ENCODE measurements around the gene GAB2. TPM values are rescaled to one million over a fixed set of nuclear protein-coding genes. Genes with fewer than 3 reads are reported as not detected.
"Not testable (repeated sequence)": the region's sequence is repeated elsewhere in the genome, so short reads cannot be mapped to it uniquely, and the experiment has no call there.

The GAB2 gene
- total RNA-seq, 2 experiments from 2014 or later, result 23.8 to 29.9 TPM

DNA sequence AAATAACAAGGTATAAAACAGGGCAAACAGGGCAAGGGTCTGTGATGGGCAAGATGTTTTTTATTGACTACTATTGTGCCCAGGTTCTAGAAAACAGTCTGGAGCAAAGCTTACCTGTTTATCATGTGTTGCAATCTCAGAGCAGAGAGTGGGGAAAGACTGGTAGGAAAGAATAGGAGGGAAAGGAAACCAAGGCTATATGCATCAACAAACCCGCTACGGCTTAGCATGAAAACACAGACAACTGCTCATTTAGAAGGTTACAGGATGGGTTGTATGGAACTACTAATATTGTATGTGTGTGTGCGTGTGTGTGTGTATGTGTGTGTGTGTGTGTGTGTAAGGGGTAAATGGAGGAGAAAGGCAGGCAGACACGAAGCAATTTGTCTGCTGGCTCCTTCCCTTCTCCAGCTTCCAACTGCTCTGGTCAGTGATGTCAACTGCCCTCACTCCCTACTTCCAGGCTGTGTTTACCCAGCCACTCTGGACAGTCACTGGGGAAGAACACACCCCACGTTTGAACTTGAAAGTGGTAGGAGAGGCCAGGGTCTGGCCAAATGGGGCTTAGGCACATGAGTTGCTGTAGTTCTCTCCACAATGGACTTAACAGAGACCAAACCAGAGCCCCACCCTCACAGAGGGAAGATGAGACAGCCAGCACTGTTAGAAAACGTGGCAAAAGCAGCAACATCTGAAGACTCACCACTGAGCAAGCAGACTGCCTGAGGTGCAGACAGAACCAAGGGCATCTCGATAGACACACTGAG, 47.0 kb downstream of the GAB2 start:
- Mint-ChIP-seq H3K27ac (no peak overlapping the region), H3K4me1 (no peaks in the 10 kb centered on the region), H3K9me3 (ENCODE audit: low read depth) (no peaks in the 10 kb centered on the region), H3K36me3 (peaks cover 1% of the 10 kb centered on the region), H3K4me3 (no peak overlapping the region), H3K27me3 (no peaks in the 10 kb centered on the region)
- no peak for ATAC-seq
- CTCF ChIA-PET, result no interaction called here
- no peak for DNase-seq

DNA sequence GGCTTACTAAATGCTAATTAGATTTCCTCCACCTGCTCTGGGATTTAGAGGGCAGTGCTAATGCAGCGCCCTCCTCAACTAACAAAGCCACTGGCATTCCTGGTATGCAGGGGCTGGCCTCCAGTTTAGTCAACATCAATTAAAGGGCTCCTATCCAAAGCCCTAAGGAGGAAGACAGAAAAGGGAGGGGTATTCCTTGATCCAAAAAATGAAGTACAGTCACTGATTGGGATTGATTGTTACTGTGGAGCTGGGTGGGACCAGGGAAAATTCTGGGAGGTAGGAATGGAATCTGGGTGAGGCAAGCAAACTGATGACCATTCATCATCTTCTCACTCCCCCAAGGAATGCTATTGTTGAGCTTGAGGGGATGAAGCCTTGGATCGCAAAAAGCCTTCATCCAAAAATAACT, 52.2 kb downstream of the GAB2 start:
- no peak for DNase-seq
- no peaks in the 10 kb centered on the region for H3K9me3 Mint-ChIP-seq (ENCODE audit: low read depth)
- H3K4me3 Mint-ChIP-seq, result no peak overlapping the region
- no peaks in the 10 kb centered on the region for H3K27me3 Mint-ChIP-seq
- no peak for ATAC-seq
- CTCF ChIA-PET, result no interaction called here
- no peaks in the 10 kb centered on the region for H3K36me3 Mint-ChIP-seq
- H3K27ac Mint-ChIP-seq, result no peak overlapping the region
- peaks cover 2% of the 10 kb centered on the region for H3K4me1 Mint-ChIP-seq

DNA sequence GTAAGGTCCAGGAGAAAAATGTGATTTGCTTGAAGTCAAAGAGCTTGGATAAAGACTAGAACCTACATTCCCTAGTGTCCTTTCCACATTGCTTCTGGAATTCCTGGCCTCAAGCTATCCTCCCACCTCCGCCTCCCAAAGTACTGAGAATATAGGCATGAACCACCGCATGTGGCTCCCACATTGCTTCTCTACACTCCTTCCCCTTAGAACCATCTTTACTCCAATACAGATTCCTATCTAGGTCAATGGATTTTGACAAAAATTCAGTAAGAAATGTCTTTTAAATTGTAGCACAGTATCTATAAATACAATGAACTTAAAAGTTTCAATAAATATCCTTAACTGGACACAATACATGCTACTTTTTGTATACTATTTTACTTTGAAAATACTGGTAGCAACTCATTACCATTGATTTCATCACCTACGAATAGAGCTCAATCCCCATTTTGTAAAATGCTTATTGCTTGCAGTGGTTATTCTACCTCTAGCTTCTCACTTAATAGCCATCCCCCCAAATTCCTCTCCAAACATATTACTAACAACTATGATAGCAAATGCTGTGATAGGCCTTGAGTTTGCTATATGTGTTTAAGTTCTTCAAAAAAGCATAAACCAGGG, 53.4 kb downstream of the GAB2 start:
- DNase-seq (no peak), ATAC-seq (no peak)
- Mint-ChIP-seq H3K9me3 (ENCODE audit: low read depth) (no peaks in the 10 kb centered on the region), H3K4me1 (peaks cover 2% of the 10 kb centered on the region), H3K4me3 (no peak overlapping the region), H3K27ac (no peak overlapping the region), H3K36me3 (no peaks in the 10 kb centered on the region), H3K27me3 (no peaks in the 10 kb centered on the region)
- CTCF ChIA-PET, result interaction anchor here (1.1 to 1.4 kb wide), 3 partner anchors 14 to 62 kb away, joined by 3 read pairs; no protein-coding TSS in a partner anchor

DNA sequence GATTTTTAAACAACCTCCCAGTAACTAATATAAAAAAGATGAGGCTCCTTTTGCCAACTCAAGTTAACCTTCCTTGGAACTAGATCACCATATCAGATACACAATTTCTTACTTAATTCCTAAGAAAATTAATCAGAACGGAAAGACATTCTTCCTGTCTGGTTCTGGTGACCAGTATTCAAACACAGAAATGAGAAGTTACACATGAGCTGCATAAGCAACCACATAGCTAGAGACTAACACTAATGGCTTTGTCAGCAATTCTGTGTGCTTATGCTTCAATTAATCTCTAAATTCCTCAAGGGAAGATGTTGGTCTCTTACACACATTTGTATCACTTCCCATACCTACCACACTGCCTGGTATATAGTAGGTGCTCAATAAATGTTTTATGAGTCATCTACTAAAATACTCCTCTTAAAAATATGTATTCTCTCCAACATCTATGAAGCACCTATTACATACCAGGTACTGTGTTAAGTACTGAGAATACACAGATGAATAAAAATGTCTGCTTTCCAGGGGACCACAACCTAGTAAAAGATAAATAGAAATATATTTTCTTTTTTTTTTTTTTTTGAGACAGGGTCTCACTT, 54.5 kb downstream of the GAB2 start:
- H3K4me1 Mint-ChIP-seq, result peaks cover 2% of the 10 kb centered on the region
- CTCF ChIA-PET, result interaction anchor here (0.7 to 1.3 kb wide), 2 partner anchors 43 to 44 kb away, joined by 3 read pairs; no protein-coding TSS in a partner anchor
- H3K4me3 Mint-ChIP-seq, result no peak overlapping the region
- H3K27ac Mint-ChIP-seq, result no peak overlapping the region
- no peak for DNase-seq
- H3K27me3 Mint-ChIP-seq, result no peaks in the 10 kb centered on the region
- ATAC-seq, result no peak
- peaks cover under 1% of the 10 kb centered on the region for H3K36me3 Mint-ChIP-seq
- H3K9me3 Mint-ChIP-seq (ENCODE audit: low read depth), result no peaks in the 10 kb centered on the region

DNA sequence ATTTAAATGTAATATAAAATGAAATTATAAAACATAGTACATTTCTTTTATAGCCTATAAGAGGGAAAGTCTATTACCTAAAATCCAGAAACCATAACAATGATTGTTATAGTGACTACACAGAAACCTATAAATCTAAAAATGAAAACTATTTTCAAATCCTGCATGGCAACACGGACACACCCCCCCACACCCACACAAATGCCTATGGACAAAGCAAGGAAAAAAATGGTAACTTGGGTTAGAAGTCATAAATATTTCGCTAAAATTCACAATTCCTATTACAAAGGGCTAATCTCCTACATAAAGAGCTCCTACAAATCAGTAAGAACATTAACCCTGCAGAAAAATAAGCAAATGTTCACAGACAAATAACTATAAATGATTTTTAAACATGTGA, 56.4 kb downstream of the GAB2 start:
- Mint-ChIP-seq H3K27me3 (no peaks in the 10 kb centered on the region), H3K4me3 (no peak overlapping the region), H3K36me3 (peaks cover 13% of the 10 kb centered on the region), H3K9me3 (ENCODE audit: low read depth) (peaks cover 4% of the 10 kb centered on the region), H3K4me1 (peaks cover 11% of the 10 kb centered on the region), H3K27ac (no peak overlapping the region)
- CTCF ChIA-PET, result no interaction called here
- no peak for ATAC-seq
- no peak for DNase-seq

DNA sequence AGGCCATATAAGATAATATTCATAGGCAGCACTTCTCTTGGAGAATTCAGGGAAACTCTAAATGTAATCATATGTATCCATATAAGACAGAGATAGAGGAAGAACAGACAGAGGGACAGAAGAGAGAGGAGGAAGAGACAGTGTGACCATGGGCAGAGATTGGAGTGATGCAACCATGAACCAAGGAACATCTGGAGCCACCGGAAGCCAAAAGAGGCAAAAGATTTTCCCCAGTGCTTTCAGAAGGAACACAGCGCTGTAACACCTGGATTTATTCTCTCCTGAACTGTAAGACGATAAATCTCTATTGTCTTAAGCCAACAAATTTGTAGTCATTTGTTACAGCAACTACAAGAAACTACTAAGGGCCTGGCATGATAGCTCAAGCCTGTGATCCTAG, 57.7 kb downstream of the GAB2 start:
- CTCF ChIA-PET, result no interaction called here
- no peak for ATAC-seq
- Mint-ChIP-seq H3K4me3 (no peak overlapping the region), H3K27me3 (no peaks in the 10 kb centered on the region), H3K4me1 (peaks cover 15% of the 10 kb centered on the region), H3K27ac (no peak overlapping the region), H3K36me3 (peaks cover 15% of the 10 kb centered on the region), H3K9me3 (ENCODE audit: low read depth) (peaks cover 4% of the 10 kb centered on the region)
- DNase-seq, result no peak

DNA sequence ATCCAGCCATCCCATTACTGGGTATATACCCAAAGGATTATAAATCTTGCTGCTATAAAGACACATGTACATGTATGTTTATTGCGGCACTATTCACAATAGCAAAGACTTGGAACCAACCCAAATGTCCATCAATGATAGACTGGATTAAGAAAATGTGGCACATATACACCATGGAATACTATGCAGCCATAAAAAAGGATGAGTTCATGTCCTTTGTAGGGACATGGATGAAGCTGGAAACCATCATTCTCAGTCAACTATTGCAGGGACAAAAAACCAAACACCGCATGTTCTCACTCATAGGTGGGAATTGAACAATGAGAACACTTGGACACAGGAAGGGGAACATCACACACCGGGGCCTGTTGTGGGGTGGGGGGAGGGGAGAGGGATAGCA, 59.7 kb downstream of the GAB2 start:
- Mint-ChIP-seq H3K4me1 (peaks cover 20% of the 10 kb centered on the region), H3K36me3 (peaks cover 15% of the 10 kb centered on the region)
- CTCF ChIA-PET; ATAC-seq; H3K27me3 Mint-ChIP-seq; H3K4me3 Mint-ChIP-seq; H3K27ac Mint-ChIP-seq; H3K9me3 Mint-ChIP-seq (ENCODE audit: low read depth); DNase-seq: not testable (repeated sequence)

DNA sequence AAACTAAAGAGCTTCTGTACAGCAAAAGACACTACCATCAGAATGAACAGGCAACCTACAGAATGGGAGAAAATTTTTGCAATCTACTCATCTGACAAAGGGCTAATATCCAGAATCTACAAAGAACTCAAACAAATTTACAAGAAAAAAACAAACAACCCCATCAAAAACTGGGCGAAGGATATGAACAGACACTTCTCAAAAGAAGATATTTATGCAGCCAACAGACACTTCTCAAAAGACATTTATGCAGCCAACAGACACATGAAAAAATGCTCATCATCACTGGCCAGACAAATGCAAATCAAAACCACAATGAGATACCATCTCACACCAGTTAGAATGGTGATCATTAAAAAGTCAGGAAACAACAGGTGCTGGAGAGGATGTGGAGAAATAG, 60.2 kb downstream of the GAB2 start:
- DNase-seq; H3K27me3 Mint-ChIP-seq; H3K9me3 Mint-ChIP-seq (ENCODE audit: low read depth); H3K27ac Mint-ChIP-seq; ATAC-seq; H3K4me3 Mint-ChIP-seq; CTCF ChIA-PET: not testable (repeated sequence)
- Mint-ChIP-seq H3K36me3 (peaks cover 15% of the 10 kb centered on the region), H3K4me1 (peaks cover 20% of the 10 kb centered on the region)

DNA sequence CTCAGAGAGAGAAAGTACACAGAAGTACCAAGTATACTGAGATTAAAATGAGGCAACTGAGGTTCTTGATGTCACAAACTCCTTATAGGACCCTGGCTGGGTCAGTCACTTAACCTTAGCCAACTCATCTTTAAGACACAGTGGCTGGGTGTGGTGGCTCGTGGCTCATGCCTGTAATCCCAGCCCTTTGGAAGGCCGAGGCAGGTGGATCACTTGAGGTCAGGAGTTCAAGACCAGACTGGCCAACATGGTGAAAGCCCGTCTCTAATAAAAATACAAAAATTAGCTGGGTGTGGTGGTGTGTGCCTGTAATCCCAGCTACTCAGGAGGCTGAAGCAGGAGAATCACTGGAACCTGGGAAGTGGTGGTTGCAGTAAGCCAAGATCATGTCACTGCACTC, 61.9 kb downstream of the GAB2 start:
- H3K4me3 Mint-ChIP-seq; CTCF ChIA-PET; H3K9me3 Mint-ChIP-seq (ENCODE audit: low read depth); ATAC-seq; H3K27me3 Mint-ChIP-seq; H3K27ac Mint-ChIP-seq; DNase-seq: not testable (repeated sequence)
- peaks cover 15% of the 10 kb centered on the region for H3K36me3 Mint-ChIP-seq
- peaks cover 27% of the 10 kb centered on the region for H3K4me1 Mint-ChIP-seq

DNA sequence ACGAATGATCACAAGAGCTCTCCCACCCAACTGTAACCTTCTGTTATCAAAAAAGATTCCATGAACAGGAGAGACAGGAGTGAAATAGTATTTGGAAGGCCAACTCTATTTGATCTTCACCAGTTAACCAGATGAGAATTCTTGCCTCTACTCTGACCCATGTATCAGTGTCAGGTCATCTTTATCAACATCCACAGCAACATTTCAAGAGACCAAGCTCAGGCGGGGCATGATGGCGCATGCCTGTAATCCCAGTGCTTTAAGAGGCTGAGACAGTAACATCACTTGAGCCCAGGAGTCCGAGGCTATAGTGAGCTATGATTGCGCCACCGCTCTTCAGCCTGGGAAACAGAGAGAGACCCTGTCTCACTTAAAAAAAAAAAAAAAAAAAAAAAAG, 62.3 kb downstream of the GAB2 start:
- Mint-ChIP-seq H3K4me1 (peaks cover 30% of the 10 kb centered on the region), H3K36me3 (peaks cover 15% of the 10 kb centered on the region), H3K4me3 (no peak overlapping the region), H3K9me3 (ENCODE audit: low read depth) (peaks cover 4% of the 10 kb centered on the region), H3K27ac (no peak overlapping the region), H3K27me3 (no peaks in the 10 kb centered on the region)
- CTCF ChIA-PET, result interaction anchor here (0.8 kb wide), 1 partner anchor 10 kb away, joined by 3 read pairs; no protein-coding TSS in a partner anchor
- DNase-seq, result no peak
- ATAC-seq, result no peak

DNA sequence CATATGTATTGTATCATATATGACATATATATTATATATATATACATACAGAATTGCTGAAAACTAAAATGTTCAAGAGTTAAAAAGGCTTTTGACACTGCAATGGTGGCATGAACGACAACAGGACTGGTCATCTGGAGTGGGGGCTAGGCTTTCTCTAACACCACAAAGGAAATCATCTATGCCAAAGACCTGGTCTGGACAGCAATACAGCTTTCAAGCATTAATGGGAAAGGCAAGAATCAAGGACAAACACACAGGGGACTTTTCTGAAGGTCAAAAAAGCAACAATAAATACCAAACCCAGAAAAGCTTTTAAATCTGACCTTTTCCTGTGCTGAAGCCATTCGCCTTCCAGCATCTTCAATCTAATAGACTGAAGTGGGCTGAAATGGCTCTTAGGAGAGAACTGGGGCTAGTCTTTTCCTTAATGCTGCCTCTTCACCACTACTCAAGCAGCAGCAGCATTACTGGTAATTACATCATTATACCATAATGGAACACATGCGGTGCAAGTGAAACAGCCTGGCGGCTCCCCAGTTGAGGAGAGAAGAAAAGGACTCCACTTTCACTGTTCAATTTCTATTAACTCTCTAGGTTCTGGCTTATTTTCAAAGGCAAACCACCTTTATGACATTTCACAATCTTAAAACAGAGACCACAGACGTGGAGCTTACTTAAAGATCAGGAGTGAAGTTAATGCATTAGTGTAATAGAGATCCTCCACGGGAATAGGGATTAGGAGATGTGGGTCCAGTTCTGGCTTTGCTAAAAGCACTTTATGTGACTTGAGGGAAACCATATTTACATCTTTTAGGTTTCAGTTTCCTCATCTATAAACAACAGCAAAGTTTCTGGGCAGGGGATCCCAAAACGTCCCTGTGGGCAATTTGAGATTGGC, 63.0 kb downstream of the GAB2 start:
- H3K4me3 Mint-ChIP-seq, result no peak overlapping the region
- H3K4me1 Mint-ChIP-seq, result peaks cover 37% of the 10 kb centered on the region
- peaks cover 18% of the 10 kb centered on the region for H3K36me3 Mint-ChIP-seq
- H3K9me3 Mint-ChIP-seq (ENCODE audit: low read depth), result peaks cover 4% of the 10 kb centered on the region
- CTCF ChIA-PET, result interaction anchor here (0.8 to 1.4 kb wide), 2 partner anchors 9 to 15 kb away, joined by 3 to 5 read pairs; no protein-coding TSS in a partner anchor
- ATAC-seq (no peak), DNase-seq (no peak)
- no peak overlapping the region for H3K27ac Mint-ChIP-seq
- no peaks in the 10 kb centered on the region for H3K27me3 Mint-ChIP-seq

DNA sequence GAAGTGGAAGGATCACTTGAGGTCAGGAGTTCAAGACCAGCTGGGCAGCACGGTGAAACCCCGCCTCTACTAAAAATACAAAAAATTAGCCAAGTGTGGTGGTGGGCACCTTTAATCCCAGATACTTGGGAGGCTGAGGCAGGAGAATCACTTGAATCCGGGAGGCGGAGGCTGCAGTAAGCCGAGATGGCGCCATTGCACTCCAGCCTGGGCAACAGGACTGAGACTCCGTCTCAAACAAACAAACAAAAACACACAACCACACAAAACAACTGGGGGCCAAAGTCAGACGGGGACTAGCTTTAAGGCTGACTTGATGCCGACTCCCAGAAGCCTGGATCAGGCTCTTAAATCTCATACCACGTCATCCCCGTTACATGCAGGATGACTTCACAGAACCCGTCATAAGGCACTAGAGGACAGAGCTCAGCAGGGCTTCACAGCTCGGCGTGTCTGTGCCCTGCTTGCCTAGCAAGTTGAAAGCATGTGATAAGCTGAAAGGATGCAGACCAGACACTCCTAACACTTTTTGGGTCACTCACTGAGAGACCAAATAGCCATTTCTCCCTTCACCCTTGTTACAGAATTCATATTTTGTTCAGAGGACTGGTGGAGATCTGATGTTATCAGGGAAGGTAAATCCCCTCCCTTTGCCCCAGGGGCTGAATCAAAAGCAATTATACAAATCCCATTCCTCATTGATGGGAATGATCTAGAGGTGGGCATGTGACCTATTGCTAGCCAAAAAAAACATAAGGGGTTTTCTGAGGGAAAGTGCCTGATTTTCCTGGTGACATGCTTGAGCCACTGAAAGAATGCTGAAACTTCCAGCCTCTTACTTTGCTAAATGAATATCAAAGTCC, 65.4 kb downstream of the GAB2 start:
- ATAC-seq, result no peak
- Mint-ChIP-seq H3K4me1 (peaks cover 54% of the 10 kb centered on the region), H3K9me3 (ENCODE audit: low read depth) (peaks cover 2% of the 10 kb centered on the region), H3K4me3 (no peak overlapping the region), H3K36me3 (peaks cover 19% of the 10 kb centered on the region), H3K27ac (no peak overlapping the region), H3K27me3 (no peaks in the 10 kb centered on the region)
- no peak for DNase-seq
- CTCF ChIA-PET, result interaction anchor here (1.7 kb wide), 1 partner anchor 12 kb away, joined by 4 read pairs; no protein-coding TSS in a partner anchor
